GM19328 (cell line): ENCODE data around the gene TPM4.
A peak's percentile ranks its signal among the peaks of the same experiment; 100 is the strongest.
"Not testable (repeated sequence)": the region's sequence is repeated elsewhere in the genome, so short reads cannot be mapped to it uniquely, and the experiment has no call there.

Source experiments
- ATAC-seq: cut with Tn5 transposase; IDR thresholded peaks from one replicate; pipeline ENCODE4 v1.9.1; 2021; ENCODE audit warnings: mild to moderate bottlenecking, moderate library complexity; ENCODE audit not compliant: unreplicated experiment

TPM4 gene

GRCh38 chr19:16076154-16076957, at the start of gene TPM4:
TSS of gene TPM4 (plus strand) at chr19:16076495. CDS start at chr19:16076566, 71 bp downstream.
- ATAC-seq: peak; percentile 67

GRCh38 chr19:16026756-16027155, 49.5 kb upstream of the TPM4 start:
- no peak for ATAC-seq

- no peak for ATAC-seq
These were observed 48.8 kb upstream of the TPM4 start for GRCh38 chr19:16027528-16027927.

- not testable (repeated sequence) for ATAC-seq
These were observed 46.1 kb upstream of the TPM4 start for GRCh38 chr19:16030155-16030554.

- no peak for ATAC-seq
These were observed 45.1 kb upstream of the TPM4 start for GRCh38 chr19:16030964-16031871.

GRCh38 chr19:16031872-16032200, 44.5 kb upstream of the TPM4 start:
- no peak for ATAC-seq

GRCh38 chr19:16032509-16033135, 43.7 kb upstream of the TPM4 start:
- no peak for ATAC-seq

- ATAC-seq: no peak
These were observed 43.2 kb upstream of the TPM4 start for GRCh38 chr19:16033136-16033530.

GRCh38 chr19:16033721-16034120, 42.6 kb upstream of the TPM4 start:
- ATAC-seq: no peak

GRCh38 chr19:16034180-16034579, 42.1 kb upstream of the TPM4 start:
- no peak for ATAC-seq

GRCh38 chr19:16034958-16035560, 41.2 kb upstream of the TPM4 start:
- ATAC-seq: no peak

GRCh38 chr19:16035601-16036297, 40.5 kb upstream of the TPM4 start:
- ATAC-seq: no peak

GRCh38 chr19:16036397-16036925, 39.8 kb upstream of the TPM4 start:
- no peak for ATAC-seq

GRCh38 chr19:16036941-16037340, 39.4 kb upstream of the TPM4 start:
- ATAC-seq: no peak

- no peak for ATAC-seq
These were observed 38.7 kb upstream of the TPM4 start for GRCh38 chr19:16037424-16038195.

- no peak for ATAC-seq
These were observed 38.0 kb upstream of the TPM4 start for GRCh38 chr19:16038196-16038695.

GRCh38 chr19:16039081-16039480, 37.2 kb upstream of the TPM4 start:
- no peak for ATAC-seq

GRCh38 chr19:16039545-16039944, 36.8 kb upstream of the TPM4 start:
- no peak for ATAC-seq

GRCh38 chr19:16040642-16041041, 35.7 kb upstream of the TPM4 start:
- ATAC-seq: no peak
